HG02588 (cell line): Measurements from ENCODE around the gene ZNF592.

ENCODE experiments used
- ATAC-seq: cut with Tn5 transposase; IDR thresholded peaks from one replicate; pipeline ENCODE4 v1.9.1; 2021; ENCODE audit warnings: mild to moderate bottlenecking, moderate library complexity; ENCODE audit not compliant: unreplicated experiment

Gene ZNF592

GRCh38 chr15:84773716-84774115, 25.3 kb downstream of the ZNF592 start:
- no peak for ATAC-seq

- ATAC-seq: no peak
These were observed 27.6 kb downstream of the ZNF592 start for GRCh38 chr15:84775867-84776449.

GRCh38 chr15:84778194-84778593, 29.8 kb downstream of the ZNF592 start:
- no peak for ATAC-seq

GRCh38 chr15:84780492-84780891, 32.1 kb downstream of the ZNF592 start:
- no peak for ATAC-seq

GRCh38 chr15:84781495-84781894, 33.1 kb downstream of the ZNF592 start:
- no peak for ATAC-seq

- ATAC-seq: no peak
These were observed 34.0 kb downstream of the ZNF592 start for GRCh38 chr15:84782346-84782745.

- ATAC-seq: no peak
These were observed 35.3 kb downstream of the ZNF592 start for GRCh38 chr15:84783493-84784251.

GRCh38 chr15:84784262-84784661, 35.9 kb downstream of the ZNF592 start:
- no peak for ATAC-seq

- ATAC-seq: no peak
These were observed 36.7 kb downstream of the ZNF592 start for GRCh38 chr15:84785053-84785452.

- no peak for ATAC-seq
These were observed 40.1 kb downstream of the ZNF592 start for GRCh38 chr15:84788500-84788899.

- ATAC-seq: no peak
These were observed 41.4 kb downstream of the ZNF592 start for GRCh38 chr15:84789762-84790161.

GRCh38 chr15:84790676-84791075, 42.3 kb downstream of the ZNF592 start:
- no peak for ATAC-seq

- ATAC-seq: no peak
These were observed 43.4 kb downstream of the ZNF592 start for GRCh38 chr15:84791763-84792162.

- ATAC-seq: no peak
These were observed 45.2 kb downstream of the ZNF592 start for GRCh38 chr15:84793431-84794161.

GRCh38 chr15:84794162-84794547, 45.8 kb downstream of the ZNF592 start:
- ATAC-seq: no peak

GRCh38 chr15:84795186-84795585, 46.8 kb downstream of the ZNF592 start:
- no peak for ATAC-seq

- no peak for ATAC-seq
These were observed 48.8 kb downstream of the ZNF592 start for GRCh38 chr15:84797212-84797611.

- ATAC-seq: no peak
These were observed 49.4 kb downstream of the ZNF592 start for GRCh38 chr15:84797801-84798200.

- no peak for ATAC-seq
These were observed 50.1 kb downstream of the ZNF592 start for GRCh38 chr15:84798436-84798946.

GRCh38 chr15:84799511-84800187, 51.3 kb downstream of the ZNF592 start:
- no peak for ATAC-seq

- no peak for ATAC-seq
These were observed 52.0 kb downstream of the ZNF592 start for GRCh38 chr15:84800365-84800806.
